Astrocyte (in vitro differentiated cells and primary cell): ENCODE data around the gene LAS1L. TPM values are rescaled to one million over a fixed set of nuclear protein-coding genes. Genes with fewer than 3 reads are reported as not detected.
A peak's percentile ranks its signal among the peaks of the same experiment; 100 is the strongest.
"Not testable (repeated sequence)": the region's sequence is repeated elsewhere in the genome, so short reads cannot be mapped to it uniquely, and the experiment has no call there.

Source experiments
- DNase-seq: peaks from one replicate; pipeline ENCODE4 v3.0.0-alpha.2; 2010; ENCODE audit warnings: low read depth
- FAIRE-seq: peaks from 2 replicates; lab custom pipeline; 2011; peaks lifted over from hg19 to GRCh38; lab: Jason Lieb, UNC
- H2AFZ ChIP-seq: 2 replicates; pipeline ENCODE4 v1.6.0; 2012; ENCODE audit warnings: low read depth, low read length, inconsistent platforms
- H3K27ac ChIP-seq: 2 replicates; pipeline ENCODE4 v1.5.1; 2011; ENCODE audit warnings: low read depth, low read length, inconsistent platforms
- H3K27me3 ChIP-seq: 2 replicates; pipeline ENCODE4 v1.6.0; 2011; ENCODE audit warnings: low read length, inconsistent platforms; ENCODE audit not compliant: insufficient read depth
- H3K36me3 ChIP-seq: 2 replicates; pipeline ENCODE4 v1.5.1; 2011; ENCODE audit warnings: low read length, inconsistent platforms; ENCODE audit not compliant: insufficient read depth
- H3K4me1 ChIP-seq: 2 replicates; pipeline ENCODE4 v1.5.1; 2011; ENCODE audit warnings: low read length, inconsistent platforms; ENCODE audit not compliant: insufficient read depth
- H3K4me2 ChIP-seq: 2 replicates; pipeline ENCODE4 v1.6.0; 2012; ENCODE audit warnings: low read length, inconsistent platforms
- H3K4me3 ChIP-seq: 2 replicates; pipeline ENCODE4 v1.5.1; 2011; ENCODE audit warnings: low read depth, mild to moderate bottlenecking, low read length, inconsistent platforms; ENCODE audit not compliant: insufficient read depth
- H3K79me2 ChIP-seq: 2 replicates; pipeline ENCODE4 v1.6.0; 2012; ENCODE audit warnings: mild to moderate bottlenecking, low read length, inconsistent platforms; ENCODE audit not compliant: insufficient read depth
- H3K9ac ChIP-seq: 2 replicates; pipeline ENCODE4 v1.6.0; 2012; ENCODE audit warnings: mild to moderate bottlenecking, low read length, inconsistent platforms
- H3K9me3 ChIP-seq: 2 replicates; pipeline ENCODE4 v1.5.1; 2012; ENCODE audit warnings: low read depth, mild to moderate bottlenecking, low read length, inconsistent platforms; ENCODE audit not compliant: insufficient read depth
- H4K20me1 ChIP-seq: 2 replicates; pipeline ENCODE4 v1.6.0; 2012; ENCODE audit warnings: low read length, inconsistent platforms; ENCODE audit not compliant: insufficient read depth
- H3K27ac Mint-ChIP-seq: one replicate; pipeline ENCODE4 v1.8.0; 2021; ENCODE audit warnings: mild to moderate bottlenecking, mixed read lengths; ENCODE audit not compliant: unreplicated experiment
- H3K27me3 Mint-ChIP-seq: one replicate; pipeline ENCODE4 v1.8.0; 2021; ENCODE audit warnings: low read depth, mixed read lengths; ENCODE audit not compliant: unreplicated experiment
- H3K36me3 Mint-ChIP-seq: one replicate; pipeline ENCODE4 v1.8.0; 2021; ENCODE audit warnings: low read depth, mixed read lengths; ENCODE audit not compliant: unreplicated experiment
- H3K4me1 Mint-ChIP-seq: one replicate; pipeline ENCODE4 v1.8.0; 2021; ENCODE audit warnings: low read depth, mixed read lengths; ENCODE audit not compliant: unreplicated experiment
- H3K4me3 Mint-ChIP-seq: one replicate; pipeline ENCODE4 v1.8.0; 2021; ENCODE audit warnings: mild to moderate bottlenecking, moderate library complexity, mixed read lengths; ENCODE audit not compliant: unreplicated experiment
- H3K9me3 Mint-ChIP-seq: one replicate; pipeline ENCODE4 v1.8.0; 2021; ENCODE audit warnings: mild to moderate bottlenecking, mixed read lengths; ENCODE audit not compliant: unreplicated experiment
- CTCF ChIP-seq: IDR thresholded peaks from 2 replicates; pipeline ENCODE4 v1.5.1; 2011; ENCODE audit warnings: low read depth, mild to moderate bottlenecking, inconsistent platforms, low read length, moderate library complexity; ENCODE audit not compliant: insufficient read depth
- EZH2 ChIP-seq: IDR thresholded peaks from 2 replicates; pipeline ENCODE4 v1.6.1; 2012; ENCODE audit warnings: mild to moderate bottlenecking, low read length, inconsistent platforms; ENCODE audit not compliant: insufficient read depth
- total RNA-seq: library from RNA; stranded (reverse); gene quantifications from 2 replicates; pipeline ENCODE4 v1.2.1, GENCODE V29; 2021

The LAS1L gene
- total RNA-seq, 1 donor from 2014 or later, result 35.4 TPM

- H3K27me3 Mint-ChIP-seq, result no peaks in the 10 kb centered on the region
- no peaks in the 10 kb centered on the region for H3K4me1 ChIP-seq
- H3K9ac ChIP-seq, result no peak overlapping the region
- no peaks in the 10 kb centered on the region for H3K27me3 ChIP-seq
- no peaks in the 10 kb centered on the region for H4K20me1 ChIP-seq
- H3K27ac Mint-ChIP-seq, result no peak overlapping the region
- H3K9me3 ChIP-seq, result no peaks in the 10 kb centered on the region
- DNase-seq (no peak), FAIRE-seq (no peak)
- H3K4me3 ChIP-seq, result no peak overlapping the region
- H3K36me3 Mint-ChIP-seq, result peaks cover 14% of the 10 kb centered on the region
- H3K27ac ChIP-seq, result no peak overlapping the region
- H3K79me2 ChIP-seq, result no peaks in the 10 kb centered on the region
- no peaks in the 10 kb centered on the region for H3K9me3 Mint-ChIP-seq
- peaks cover 10% of the 10 kb centered on the region for H3K4me1 Mint-ChIP-seq
- H3K4me2 ChIP-seq, result no peak overlapping the region
- H3K36me3 ChIP-seq, result peaks cover 4% of the 10 kb centered on the region
- no peak overlapping the region for H3K4me3 Mint-ChIP-seq
- TF ChIP-seq CTCF, result no peak
- H2AFZ ChIP-seq, result no peak overlapping the region
Measured at GRCh38 chrX:65524139-65524538, 10.4 kb downstream of the LAS1L start.

GRCh38 chrX:65522739-65523372, 11.7 kb downstream of the LAS1L start:
- Mint-ChIP-seq H3K9me3 (no peaks in the 10 kb centered on the region), H3K36me3 (peaks cover 14% of the 10 kb centered on the region), H3K27ac (peak overlapping the region; percentile 42), H3K27me3 (no peaks in the 10 kb centered on the region), H3K4me1 (peaks cover 10% of the 10 kb centered on the region), H3K4me3 (no peak overlapping the region)
- Histone ChIP-seq H3K4me3 (no peak overlapping the region), H3K4me1 (no peaks in the 10 kb centered on the region), H4K20me1 (no peaks in the 10 kb centered on the region), H3K27me3 (no peaks in the 10 kb centered on the region), H3K9me3 (no peaks in the 10 kb centered on the region), H2AFZ (no peak overlapping the region), H3K36me3 (peaks cover 4% of the 10 kb centered on the region), H3K79me2 (no peaks in the 10 kb centered on the region), H3K4me2 (no peak overlapping the region), H3K9ac (no peak overlapping the region), H3K27ac (no peak overlapping the region)
- no peak for TF ChIP-seq EZH2
- TF ChIP-seq CTCF, result no peak
- peak; percentile 97 for FAIRE-seq
- DNase-seq, result peak; percentile 19

GRCh38 chrX:65519530-65519929, 15.1 kb downstream of the LAS1L start:
- not testable (repeated sequence) for H3K4me2 ChIP-seq, H3K36me3 ChIP-seq, H3K4me1 ChIP-seq, H3K4me3 ChIP-seq, H3K27ac Mint-ChIP-seq, H3K27ac ChIP-seq, FAIRE-seq, H3K4me1 Mint-ChIP-seq, H3K79me2 ChIP-seq, H4K20me1 ChIP-seq, H3K27me3 Mint-ChIP-seq, H2AFZ ChIP-seq, H3K9me3 Mint-ChIP-seq, H3K4me3 Mint-ChIP-seq, DNase-seq, H3K9ac ChIP-seq, H3K9me3 ChIP-seq, H3K27me3 ChIP-seq
- peaks cover 14% of the 10 kb centered on the region for H3K36me3 Mint-ChIP-seq

- H3K27ac Mint-ChIP-seq, H3K27me3 Mint-ChIP-seq, H3K9ac ChIP-seq, H3K79me2 ChIP-seq, H3K4me3 ChIP-seq, H3K9me3 Mint-ChIP-seq, DNase-seq, H3K4me1 ChIP-seq, H4K20me1 ChIP-seq, H3K4me3 Mint-ChIP-seq, H3K4me1 Mint-ChIP-seq, H3K27me3 ChIP-seq, H3K9me3 ChIP-seq, H2AFZ ChIP-seq, H3K36me3 ChIP-seq, H3K27ac ChIP-seq, H3K4me2 ChIP-seq: not testable (repeated sequence)
- peaks cover 14% of the 10 kb centered on the region for H3K36me3 Mint-ChIP-seq
- FAIRE-seq, result peak; percentile 9
Measured at GRCh38 chrX:65518980-65519379, 15.6 kb downstream of the LAS1L start.
